Measurements from ENCODE around the gene HGD. TPM values are rescaled to one million over a fixed set of nuclear protein-coding genes. Genes with fewer than 3 reads are reported as not detected.
"Not testable (repeated sequence)": the region's sequence is repeated elsewhere in the genome, so short reads cannot be mapped to it uniquely, and the experiment has no call there.

The HGD gene
- total RNA-seq, 2 donors from 2014 or later, result 14.2 to 14.3 TPM

DNA sequence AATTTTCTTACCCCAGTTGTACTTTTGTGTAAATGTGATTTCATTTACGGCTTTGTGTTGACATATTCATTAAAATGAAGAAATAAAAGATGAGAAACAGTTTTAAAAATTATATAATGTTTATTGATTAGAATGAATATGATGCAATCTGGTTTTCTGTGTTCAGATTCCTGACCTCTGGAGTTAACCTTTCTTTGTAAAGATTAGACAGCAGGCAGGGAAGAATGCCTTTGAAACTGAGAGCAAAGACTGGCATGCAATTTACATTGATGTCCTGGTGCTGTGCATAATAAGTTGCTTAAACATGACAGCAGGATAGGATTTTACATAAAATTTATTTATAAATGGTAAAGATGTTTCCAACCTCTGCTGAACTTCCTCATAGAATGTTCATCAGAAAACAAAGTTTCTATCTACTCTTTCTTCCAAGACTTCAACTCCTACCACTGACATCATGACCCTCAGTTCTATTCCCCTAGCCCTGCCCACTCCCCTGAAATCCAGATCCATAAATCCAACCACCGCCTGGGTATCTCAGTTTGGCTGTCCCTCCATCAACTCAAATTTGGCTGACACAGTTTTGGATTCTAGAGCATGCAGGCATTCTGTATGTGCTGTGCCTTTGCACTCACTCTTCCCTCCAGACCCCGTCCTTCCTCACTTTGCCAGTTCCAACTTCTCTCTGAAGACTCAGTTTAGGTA is 1.7 kb downstream of the HGD start:
- ATAC-seq (no peak), DNase-seq (no peak)
- WGBS, 2 donors, result 43 to 52% methylated on average over 3 of the region's 3 CpGs
- Histone ChIP-seq H3K4me1 (peaks cover 66% of the 10 kb centered on the region), H3K27ac (peak overlapping the region; percentile 83 to 92 (median 89)), H3K9me3 (no peaks in the 10 kb centered on the region), H3K36me3 (replicated peaks in 1 of 2; ENCODE audit: insufficient read depth in 1 of 2, low read depth in 2 of 2) (no peaks in the 10 kb centered on the region), H3K27me3 (no peaks in the 10 kb centered on the region), H3K4me3 (no peak overlapping the region)
- intact Hi-C loops (cut with DNase I), result no loop called here
- TF ChIP-seq, protein P1, sequence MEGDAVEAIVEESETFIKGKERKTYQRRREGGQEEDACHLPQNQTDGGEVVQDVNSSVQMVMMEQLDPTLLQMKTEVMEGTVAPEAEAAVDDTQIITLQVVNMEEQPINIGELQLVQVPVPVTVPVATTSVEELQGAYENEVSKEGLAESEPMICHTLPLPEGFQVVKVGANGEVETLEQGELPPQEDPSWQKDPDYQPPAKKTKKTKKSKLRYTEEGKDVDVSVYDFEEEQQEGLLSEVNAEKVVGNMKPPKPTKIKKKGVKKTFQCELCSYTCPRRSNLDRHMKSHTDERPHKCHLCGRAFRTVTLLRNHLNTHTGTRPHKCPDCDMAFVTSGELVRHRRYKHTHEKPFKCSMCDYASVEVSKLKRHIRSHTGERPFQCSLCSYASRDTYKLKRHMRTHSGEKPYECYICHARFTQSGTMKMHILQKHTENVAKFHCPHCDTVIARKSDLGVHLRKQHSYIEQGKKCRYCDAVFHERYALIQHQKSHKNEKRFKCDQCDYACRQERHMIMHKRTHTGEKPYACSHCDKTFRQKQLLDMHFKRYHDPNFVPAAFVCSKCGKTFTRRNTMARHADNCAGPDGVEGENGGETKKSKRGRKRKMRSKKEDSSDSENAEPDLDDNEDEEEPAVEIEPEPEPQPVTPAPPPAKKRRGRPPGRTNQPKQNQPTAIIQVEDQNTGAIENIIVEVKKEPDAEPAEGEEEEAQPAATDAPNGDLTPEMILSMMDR (IDR thresholded peaks at IDR 0.05), result no peak

DNA sequence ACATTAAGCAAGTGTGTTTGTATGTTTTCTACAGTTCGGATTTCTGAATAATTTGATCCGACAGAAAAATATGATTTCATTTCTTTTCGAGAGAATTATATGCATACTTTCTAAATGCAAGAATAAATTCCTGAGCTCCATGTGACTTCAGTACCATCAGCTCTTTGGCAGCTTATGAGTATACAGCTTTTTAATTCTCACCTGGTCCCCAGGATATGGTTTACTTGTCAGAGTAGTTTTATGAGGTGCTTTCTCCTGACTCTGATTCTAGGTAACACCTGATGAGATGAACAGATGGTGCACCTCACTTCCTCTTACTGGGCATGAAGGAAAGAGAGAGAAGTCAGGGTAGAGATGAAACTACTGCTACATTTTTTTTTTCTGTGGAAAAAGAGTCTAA is 3.1 kb downstream of the HGD start:
- ATAC-seq, result no peak
- intact Hi-C loops (cut with DNase I), result loop anchor here (10.0 kb wide), 1 partner anchor 76 kb away; no protein-coding TSS in a partner anchor
- peak overlapping the region; percentile 86 to 92 (median 89) for H3K27ac ChIP-seq
- DNase-seq, result no peak
- 5 to 9% methylated on average over 3 of the region's 3 CpGs for WGBS, 2 donors
- H3K36me3 ChIP-seq (replicated peaks in 1 of 2; ENCODE audit: insufficient read depth in 1 of 2, low read depth in 2 of 2), result no peaks in the 10 kb centered on the region
- no peak overlapping the region for H3K4me3 ChIP-seq
- TF ChIP-seq, protein P1 (IDR thresholded peaks at IDR 0.05), result no peak
- no peak for TF ChIP-seq POLR2A (IDR thresholded peaks at IDR 0.05)
- H3K27me3 ChIP-seq, result no peaks in the 10 kb centered on the region
- peaks cover 60% of the 10 kb centered on the region for H3K4me1 ChIP-seq
- H3K9me3 ChIP-seq, result no peaks in the 10 kb centered on the region

DNA sequence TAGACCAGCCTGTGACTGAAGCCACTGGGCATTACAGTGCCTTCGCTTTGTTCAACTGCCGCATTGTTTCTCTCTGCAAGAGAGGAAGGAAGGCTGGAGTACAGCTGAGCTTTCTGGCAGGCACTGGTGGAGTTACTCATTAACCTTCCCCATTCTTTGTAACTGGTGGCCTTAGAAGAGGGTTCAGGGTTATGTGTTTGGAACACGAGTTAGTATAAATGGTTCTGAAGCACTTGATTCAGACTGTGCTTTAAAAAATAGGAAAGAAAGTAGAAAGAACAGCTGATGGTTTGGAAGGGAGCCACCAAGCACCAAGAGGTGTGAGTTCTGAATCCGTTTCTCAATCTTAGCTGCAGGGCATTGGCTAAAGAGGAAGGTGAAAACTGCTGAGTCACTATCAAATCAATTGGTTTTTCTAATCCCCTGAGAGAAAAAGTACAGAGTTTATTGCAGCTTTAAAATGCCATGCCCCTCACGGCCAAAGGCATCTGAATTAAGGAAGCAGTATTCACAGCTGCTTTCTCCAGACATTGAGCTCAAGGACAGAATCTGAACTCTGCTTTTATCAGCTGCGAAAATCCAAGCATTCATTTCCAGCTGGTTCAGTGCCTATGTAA is 3.6 kb downstream of the HGD start:
- 1 to 3% methylated on average over 6 of the region's 6 CpGs for WGBS, 2 donors
- Histone ChIP-seq H3K27ac (peak overlapping the region; percentile 86 to 92 (median 89)), H3K27me3 (no peaks in the 10 kb centered on the region), H3K4me1 (peaks cover 55% of the 10 kb centered on the region), H3K9me3 (no peaks in the 10 kb centered on the region), H3K4me3 (no peak overlapping the region), H3K36me3 (replicated peaks in 1 of 2; ENCODE audit: insufficient read depth in 1 of 2, low read depth in 2 of 2) (no peaks in the 10 kb centered on the region)
- intact Hi-C loops (cut with DNase I), result loop anchor here (10.0 kb wide), 1 partner anchor 76 kb away; no protein-coding TSS in a partner anchor
- TF ChIP-seq, protein P1 (IDR thresholded peaks at IDR 0.05), result no peak
- peak in 2 of 3 donors; percentile 66 to 76 for TF ChIP-seq POLR2A (IDR thresholded peaks at IDR 0.05)
- DNase-seq (peak; percentile 87 to 93 (median 90)), ATAC-seq (peak; percentile 91)

DNA sequence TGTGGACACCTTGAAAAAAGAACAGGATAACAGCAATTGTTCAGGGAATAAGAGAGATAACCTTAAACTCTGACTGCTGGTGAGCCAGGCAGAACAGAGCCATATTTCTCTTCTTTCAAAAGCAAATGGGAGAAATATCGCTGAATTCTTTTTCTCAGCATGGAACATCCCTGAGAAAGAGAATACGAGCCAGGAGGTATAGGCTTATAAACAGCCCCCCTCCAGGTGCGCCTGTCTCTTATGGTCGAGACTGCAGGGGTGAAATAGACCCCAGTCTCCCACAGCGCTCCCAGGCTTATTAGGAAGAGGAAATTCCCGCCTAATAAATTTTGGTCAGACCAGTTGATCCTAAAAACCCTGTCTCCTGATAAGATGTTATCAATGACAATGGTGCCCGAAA is 4.8 kb downstream of the HGD start:
- H3K9me3 ChIP-seq; ATAC-seq; DNase-seq; H3K4me3 ChIP-seq; H3K36me3 ChIP-seq (replicated peaks in 1 of 2; ENCODE audit: insufficient read depth in 1 of 2, low read depth in 2 of 2); H3K27ac ChIP-seq; H3K27me3 ChIP-seq: not testable (repeated sequence)
- intact Hi-C loops (cut with DNase I), result loop anchor here (10.0 kb wide), 1 partner anchor 78 kb away; no protein-coding TSS in a partner anchor
- H3K4me1 ChIP-seq, result peaks cover 42% of the 10 kb centered on the region
- 81 to 88% methylated on average over 7 of the region's 7 CpGs for WGBS, 2 donors

DNA sequence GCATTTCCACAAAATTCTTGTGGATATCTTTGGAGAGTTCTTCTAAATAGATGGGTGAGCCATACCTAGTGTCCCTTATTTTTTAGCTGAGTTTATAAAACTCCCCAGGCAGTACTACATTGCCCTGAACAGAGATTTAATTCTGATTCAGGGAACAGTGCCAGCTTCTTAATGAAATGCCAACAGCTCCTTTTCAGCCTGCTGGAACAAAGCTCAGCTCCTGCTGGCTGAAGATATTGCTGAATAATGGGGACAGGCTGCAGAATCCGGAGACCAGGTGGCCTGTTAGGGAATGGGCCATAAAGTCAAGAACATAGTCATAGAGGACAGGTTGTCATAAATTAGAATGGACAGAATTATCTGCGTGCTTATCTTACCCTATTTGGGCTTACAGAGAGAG is 8.9 kb downstream of the HGD start:
- Histone ChIP-seq H3K4me1 (peaks cover 10% of the 10 kb centered on the region), H3K27me3 (no peaks in the 10 kb centered on the region), H3K27ac (no peak overlapping the region), H3K36me3 (replicated peaks in 1 of 2; ENCODE audit: insufficient read depth in 1 of 2, low read depth in 2 of 2) (no peaks in the 10 kb centered on the region), H3K4me3 (no peak overlapping the region), H3K9me3 (no peaks in the 10 kb centered on the region)
- ATAC-seq (peak; percentile 45), DNase-seq (peak in 3 of 4 donors; percentile 18 to 30 (median 24))
- WGBS, 2 donors, result 23 to 63% methylated on average over 2 of the region's 2 CpGs
- TF ChIP-seq, protein P1 (IDR thresholded peaks at IDR 0.05), result no peak
- TF ChIP-seq POLR2A (IDR thresholded peaks at IDR 0.05), result no peak
- intact Hi-C loops (cut with DNase I), result loop anchor here (10.0 kb wide), 1 partner anchor 82 kb away; no protein-coding TSS in a partner anchor
